Neural crest cell (in vitro differentiated cells): ENCODE measurements around the gene FIGN. TPM values are rescaled to one million over a fixed set of nuclear protein-coding genes. Genes with fewer than 3 reads are reported as not detected.

ENCODE experiments used
- DNase-seq: peaks from one replicate; pipeline ENCODE4 v3.0.0; 2021; ENCODE audit warnings: low read depth, mixed read lengths, low spot score
- H3K27ac Mint-ChIP-seq: one replicate; pipeline ENCODE4 v1.8.0; 2021; ENCODE audit warnings: mild to moderate bottlenecking, mixed read lengths; ENCODE audit not compliant: unreplicated experiment
- H3K27me3 Mint-ChIP-seq: 2 replicates; pipeline ENCODE4 v1.8.0; 2021; ENCODE audit warnings: low read depth, mild to moderate bottlenecking, mixed read lengths
- H3K36me3 Mint-ChIP-seq: 2 replicates; pipeline ENCODE4 v1.8.0; 2021; ENCODE audit warnings: low read depth, mild to moderate bottlenecking, mixed read lengths
- H3K4me1 Mint-ChIP-seq: 2 replicates; pipeline ENCODE4 v1.8.0; 2021; ENCODE audit warnings: mixed read lengths
- H3K4me3 Mint-ChIP-seq: one replicate; pipeline ENCODE4 v1.8.0; 2021; ENCODE audit warnings: mild to moderate bottlenecking, mixed read lengths
- H3K9me3 Mint-ChIP-seq: 2 replicates; pipeline ENCODE4 v1.8.0; 2021; ENCODE audit warnings: mixed read lengths
- total RNA-seq: library from RNA; stranded (reverse); gene quantifications from 2 replicates; pipeline ENCODE4 v1.2.1, GENCODE V29; 2021
- TF ChIP-seq, protein P1 (sequence below): fragments of 200-600 bp; sonication (generic); conservative IDR thresholded peaks from 2 replicates; pipeline ENCODE4 v1.5.0; 2021; ENCODE audit warnings: antibody characterized with exemption, mild to moderate bottlenecking

The FIGN gene
- total RNA-seq, 1 donor from 2014 or later: 57.3 TPM

- no peaks in the 10 kb centered on the region for H3K9me3 Mint-ChIP-seq
- no peak for DNase-seq
- H3K4me3 Mint-ChIP-seq: no peak overlapping the region
- H3K27me3 Mint-ChIP-seq: no peaks in the 10 kb centered on the region
- H3K4me1 Mint-ChIP-seq: no peaks in the 10 kb centered on the region
- H3K36me3 Mint-ChIP-seq: no peaks in the 10 kb centered on the region
- TF ChIP-seq, protein P1, sequence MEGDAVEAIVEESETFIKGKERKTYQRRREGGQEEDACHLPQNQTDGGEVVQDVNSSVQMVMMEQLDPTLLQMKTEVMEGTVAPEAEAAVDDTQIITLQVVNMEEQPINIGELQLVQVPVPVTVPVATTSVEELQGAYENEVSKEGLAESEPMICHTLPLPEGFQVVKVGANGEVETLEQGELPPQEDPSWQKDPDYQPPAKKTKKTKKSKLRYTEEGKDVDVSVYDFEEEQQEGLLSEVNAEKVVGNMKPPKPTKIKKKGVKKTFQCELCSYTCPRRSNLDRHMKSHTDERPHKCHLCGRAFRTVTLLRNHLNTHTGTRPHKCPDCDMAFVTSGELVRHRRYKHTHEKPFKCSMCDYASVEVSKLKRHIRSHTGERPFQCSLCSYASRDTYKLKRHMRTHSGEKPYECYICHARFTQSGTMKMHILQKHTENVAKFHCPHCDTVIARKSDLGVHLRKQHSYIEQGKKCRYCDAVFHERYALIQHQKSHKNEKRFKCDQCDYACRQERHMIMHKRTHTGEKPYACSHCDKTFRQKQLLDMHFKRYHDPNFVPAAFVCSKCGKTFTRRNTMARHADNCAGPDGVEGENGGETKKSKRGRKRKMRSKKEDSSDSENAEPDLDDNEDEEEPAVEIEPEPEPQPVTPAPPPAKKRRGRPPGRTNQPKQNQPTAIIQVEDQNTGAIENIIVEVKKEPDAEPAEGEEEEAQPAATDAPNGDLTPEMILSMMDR: no peak
- H3K27ac Mint-ChIP-seq: peak overlapping the region; percentile 12
Measured at GRCh38 chr2:163572850-163573249, 163.0 kb downstream of the FIGN start.

GRCh38 chr2:163571423-163572102 lies 164.2 kb downstream of the FIGN start:
- no peaks in the 10 kb centered on the region for H3K27me3 Mint-ChIP-seq
- no peaks in the 10 kb centered on the region for H3K9me3 Mint-ChIP-seq
- no peak overlapping the region for H3K4me3 Mint-ChIP-seq
- no peak for DNase-seq
- H3K36me3 Mint-ChIP-seq: no peaks in the 10 kb centered on the region
- TF ChIP-seq, protein P1: no peak
- no peaks in the 10 kb centered on the region for H3K4me1 Mint-ChIP-seq
- no peak overlapping the region for H3K27ac Mint-ChIP-seq

DNA sequence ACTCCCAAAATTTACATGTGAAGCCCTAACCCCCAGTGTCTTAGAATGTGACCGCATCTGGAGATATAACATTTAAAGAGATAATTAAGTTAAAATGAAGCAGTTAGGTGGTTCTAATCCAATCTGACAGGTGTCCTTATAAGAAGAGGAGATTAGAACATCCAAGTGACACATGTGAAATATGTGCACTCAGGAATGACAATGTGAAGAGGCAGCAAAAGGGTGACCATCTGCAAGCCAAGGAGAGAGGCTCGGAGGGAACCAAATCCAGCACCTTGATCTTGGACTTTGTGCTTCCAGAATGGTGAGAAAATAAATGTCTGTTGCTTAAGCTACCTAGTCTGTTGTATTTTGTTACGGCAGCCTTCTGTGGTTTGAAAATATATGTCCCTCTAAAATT lies 165.4 kb downstream of the FIGN start:
- no peaks in the 10 kb centered on the region for H3K27me3 Mint-ChIP-seq
- no peaks in the 10 kb centered on the region for H3K36me3 Mint-ChIP-seq
- H3K27ac Mint-ChIP-seq: no peak overlapping the region
- H3K9me3 Mint-ChIP-seq: no peaks in the 10 kb centered on the region
- TF ChIP-seq, protein P1: no peak
- H3K4me1 Mint-ChIP-seq: no peaks in the 10 kb centered on the region
- H3K4me3 Mint-ChIP-seq: no peak overlapping the region
- no peak for DNase-seq

DNA sequence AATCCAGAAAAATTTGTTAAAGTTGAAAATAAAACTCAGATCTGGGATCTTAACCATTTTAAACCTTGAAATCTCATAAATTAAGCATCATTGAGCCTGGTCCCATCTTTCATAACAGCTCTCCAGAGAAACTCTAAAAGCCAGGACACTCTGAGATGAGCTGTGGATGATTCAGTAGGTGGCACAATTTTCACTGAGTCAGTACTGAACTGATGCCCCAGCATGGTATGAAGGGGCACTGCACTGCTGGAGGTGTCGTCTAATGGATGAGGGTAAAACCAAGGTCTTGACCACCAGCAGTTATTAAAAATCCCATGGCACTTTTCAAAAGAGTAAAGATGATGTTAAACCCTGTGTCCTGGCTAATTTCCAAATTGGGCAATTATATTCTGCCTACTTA lies 170.6 kb downstream of the FIGN start:
- no peak overlapping the region for H3K4me3 Mint-ChIP-seq
- no peaks in the 10 kb centered on the region for H3K9me3 Mint-ChIP-seq
- no peaks in the 10 kb centered on the region for H3K36me3 Mint-ChIP-seq
- no peak overlapping the region for H3K27ac Mint-ChIP-seq
- H3K27me3 Mint-ChIP-seq: no peaks in the 10 kb centered on the region
- peaks cover 3% of the 10 kb centered on the region for H3K4me1 Mint-ChIP-seq
- DNase-seq: no peak
- TF ChIP-seq, protein P1: no peak

GRCh38 chr2:163564236-163564635 lies 171.6 kb downstream of the FIGN start:
- Mint-ChIP-seq H3K9me3 (no peaks in the 10 kb centered on the region), H3K4me1 (peaks cover 3% of the 10 kb centered on the region), H3K27ac (no peak overlapping the region), H3K4me3 (no peak overlapping the region), H3K27me3 (no peaks in the 10 kb centered on the region), H3K36me3 (no peaks in the 10 kb centered on the region)
- DNase-seq: no peak
- TF ChIP-seq, protein P1: no peak
